ENCODE results near the gene LRP1.

DNA sequence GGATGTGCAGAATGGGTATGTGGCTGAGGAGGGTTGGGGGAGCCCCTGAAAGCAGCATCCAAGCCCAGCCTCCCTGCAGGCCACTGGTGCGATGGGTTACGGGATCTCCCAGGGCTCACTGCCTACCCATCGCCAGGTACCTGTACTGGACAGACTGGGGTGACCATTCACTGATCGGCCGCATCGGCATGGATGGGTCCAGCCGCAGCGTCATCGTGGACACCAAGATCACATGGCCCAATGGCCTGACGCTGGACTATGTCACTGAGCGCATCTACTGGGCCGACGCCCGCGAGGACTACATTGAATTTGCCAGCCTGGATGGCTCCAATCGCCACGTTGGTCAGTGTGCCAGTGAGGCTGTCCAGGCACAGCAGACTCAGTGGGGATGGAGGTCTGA, 70.0 kb downstream of the LRP1 start:
- TF ChIP-seq, protein P1, sequence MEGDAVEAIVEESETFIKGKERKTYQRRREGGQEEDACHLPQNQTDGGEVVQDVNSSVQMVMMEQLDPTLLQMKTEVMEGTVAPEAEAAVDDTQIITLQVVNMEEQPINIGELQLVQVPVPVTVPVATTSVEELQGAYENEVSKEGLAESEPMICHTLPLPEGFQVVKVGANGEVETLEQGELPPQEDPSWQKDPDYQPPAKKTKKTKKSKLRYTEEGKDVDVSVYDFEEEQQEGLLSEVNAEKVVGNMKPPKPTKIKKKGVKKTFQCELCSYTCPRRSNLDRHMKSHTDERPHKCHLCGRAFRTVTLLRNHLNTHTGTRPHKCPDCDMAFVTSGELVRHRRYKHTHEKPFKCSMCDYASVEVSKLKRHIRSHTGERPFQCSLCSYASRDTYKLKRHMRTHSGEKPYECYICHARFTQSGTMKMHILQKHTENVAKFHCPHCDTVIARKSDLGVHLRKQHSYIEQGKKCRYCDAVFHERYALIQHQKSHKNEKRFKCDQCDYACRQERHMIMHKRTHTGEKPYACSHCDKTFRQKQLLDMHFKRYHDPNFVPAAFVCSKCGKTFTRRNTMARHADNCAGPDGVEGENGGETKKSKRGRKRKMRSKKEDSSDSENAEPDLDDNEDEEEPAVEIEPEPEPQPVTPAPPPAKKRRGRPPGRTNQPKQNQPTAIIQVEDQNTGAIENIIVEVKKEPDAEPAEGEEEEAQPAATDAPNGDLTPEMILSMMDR (IDR thresholded peaks at IDR 0.05; ENCODE audit: poor library complexity) = no peak
- TF ChIP-seq EZH2phosphoT487 (IDR thresholded peaks at IDR 0.05; ENCODE audit: low read depth, severe bottlenecking, unreplicated experiment) = no peak
- no peak for TF ChIP-seq EZH2 (IDR thresholded peaks at IDR 0.05; ENCODE audit: borderline replicate concordance)
